ENCODE measurements around the gene PPP2R3C. TPM values are rescaled to one million over a fixed set of nuclear protein-coding genes. Genes with fewer than 3 reads are reported as not detected.
"Not testable (repeated sequence)": the region's sequence is repeated elsewhere in the genome, so short reads cannot be mapped to it uniquely, and the experiment has no call there.

PPP2R3C gene
- total RNA-seq, 1 experiment from 2014 or later: 19.6 TPM

DNA sequence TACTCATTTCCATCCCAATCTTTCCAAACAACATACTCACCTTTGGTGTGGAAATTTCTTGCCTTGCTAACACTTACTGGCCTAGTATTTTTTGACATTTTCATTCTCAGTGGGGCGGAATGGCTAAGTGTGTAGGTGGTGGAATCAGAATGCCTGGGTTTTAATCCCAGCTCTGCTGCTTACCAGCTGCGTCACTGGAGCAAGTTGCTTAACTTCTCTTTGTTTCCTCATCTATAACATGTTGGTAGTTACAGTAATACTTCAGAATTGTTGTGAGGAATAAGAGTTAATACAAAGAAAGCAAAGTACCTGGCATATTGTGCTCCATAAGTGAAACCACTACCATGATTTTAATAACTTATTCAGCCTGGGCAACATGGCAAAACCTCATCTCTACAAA is 78.7 kb downstream of the PPP2R3C start:
- intact Hi-C loops (cut with micrococcal nuclease; ENCODE audit: unreplicated experiment): no loop called here
- no TSS peak for BruUV-seq (replicated peaks)
- DNase-seq (ENCODE audit: low read depth, low spot score) (no peak), ATAC-seq (no peak)
- H3K27me3 ChIP-seq (ENCODE audit: control insufficient read depth, insufficient read depth, low read length): no peaks in the 10 kb centered on the region
- H3K9me3 ChIP-seq (ENCODE audit: control insufficient read depth, insufficient read depth, low read depth, low read length): no peaks in the 10 kb centered on the region
- no peak overlapping the region for H3K27ac ChIP-seq (ENCODE audit: low read length)
- no peak for TF ChIP-seq CTCF (IDR thresholded peaks at IDR 0.05)
- no peak for TF ChIP-seq POLR2AphosphoS5 (IDR thresholded peaks at IDR 0.05; ENCODE audit: low read depth, low read length)
- TF ChIP-seq SIN3A (IDR thresholded peaks at IDR 0.05; ENCODE audit: borderline replicate concordance, insufficient read depth, low read depth, low read length): no peak
- TF ChIP-seq, protein P1, sequence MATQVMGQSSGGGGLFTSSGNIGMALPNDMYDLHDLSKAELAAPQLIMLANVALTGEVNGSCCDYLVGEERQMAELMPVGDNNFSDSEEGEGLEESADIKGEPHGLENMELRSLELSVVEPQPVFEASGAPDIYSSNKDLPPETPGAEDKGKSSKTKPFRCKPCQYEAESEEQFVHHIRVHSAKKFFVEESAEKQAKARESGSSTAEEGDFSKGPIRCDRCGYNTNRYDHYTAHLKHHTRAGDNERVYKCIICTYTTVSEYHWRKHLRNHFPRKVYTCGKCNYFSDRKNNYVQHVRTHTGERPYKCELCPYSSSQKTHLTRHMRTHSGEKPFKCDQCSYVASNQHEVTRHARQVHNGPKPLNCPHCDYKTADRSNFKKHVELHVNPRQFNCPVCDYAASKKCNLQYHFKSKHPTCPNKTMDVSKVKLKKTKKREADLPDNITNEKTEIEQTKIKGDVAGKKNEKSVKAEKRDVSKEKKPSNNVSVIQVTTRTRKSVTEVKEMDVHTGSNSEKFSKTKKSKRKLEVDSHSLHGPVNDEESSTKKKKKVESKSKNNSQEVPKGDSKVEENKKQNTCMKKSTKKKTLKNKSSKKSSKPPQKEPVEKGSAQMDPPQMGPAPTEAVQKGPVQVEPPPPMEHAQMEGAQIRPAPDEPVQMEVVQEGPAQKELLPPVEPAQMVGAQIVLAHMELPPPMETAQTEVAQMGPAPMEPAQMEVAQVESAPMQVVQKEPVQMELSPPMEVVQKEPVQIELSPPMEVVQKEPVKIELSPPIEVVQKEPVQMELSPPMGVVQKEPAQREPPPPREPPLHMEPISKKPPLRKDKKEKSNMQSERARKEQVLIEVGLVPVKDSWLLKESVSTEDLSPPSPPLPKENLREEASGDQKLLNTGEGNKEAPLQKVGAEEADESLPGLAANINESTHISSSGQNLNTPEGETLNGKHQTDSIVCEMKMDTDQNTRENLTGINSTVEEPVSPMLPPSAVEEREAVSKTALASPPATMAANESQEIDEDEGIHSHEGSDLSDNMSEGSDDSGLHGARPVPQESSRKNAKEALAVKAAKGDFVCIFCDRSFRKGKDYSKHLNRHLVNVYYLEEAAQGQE (IDR thresholded peaks at IDR 0.05; ENCODE audit: insufficient read depth in 1 of 2, low read depth in 2 of 2, low read length in 1 of 2): no peak
- no peak for TF ChIP-seq TCF7L2 (IDR thresholded peaks at IDR 0.05; ENCODE audit: low read depth, low read length)
- CTCF ChIA-PET: no interaction called here
- in situ Hi-C loops (cut with HindIII; ENCODE audit: low pct_unique_long_range_greater_than_20kb, low sequenced_read_pairs): no loop called here
- no peaks in the 10 kb centered on the region; the same call in 1 of the 2 replicates for H3K36me3 ChIP-seq (ENCODE audit: control insufficient read depth, insufficient read depth, low read length)
- no peak overlapping the region for H3K4me3 ChIP-seq (ENCODE audit: low read depth in 2 of 2, low read length in 2 of 2)
- POLR2A ChIA-PET: no interaction called here
- no peaks in the 10 kb centered on the region; the same call in 1 of the 2 replicates for H3K4me1 ChIP-seq (ENCODE audit: control insufficient read depth, insufficient read depth, low read length)

- Histone ChIP-seq H3K27ac (ENCODE audit: low read length) (no peak overlapping the region), H3K27me3 (ENCODE audit: control insufficient read depth, insufficient read depth, low read length) (no peaks in the 10 kb centered on the region), H3K36me3 (ENCODE audit: control insufficient read depth, insufficient read depth, low read length) (no peaks in the 10 kb centered on the region; the same call in 1 of the 2 replicates), H3K9me3 (ENCODE audit: control insufficient read depth, insufficient read depth, low read depth, low read length) (no peaks in the 10 kb centered on the region), H3K4me1 (ENCODE audit: control insufficient read depth, insufficient read depth, low read length) (no peaks in the 10 kb centered on the region; the same call in 1 of the 2 replicates), H3K4me3 (ENCODE audit: low read depth in 2 of 2, low read length in 2 of 2) (no peak overlapping the region)
- DNase-seq (ENCODE audit: low read depth, low spot score): no peak
- POLR2A ChIA-PET: interaction anchor here (0.7 kb wide), 1 partner anchor 170 kb away, joined by 3 read pairs; no protein-coding TSS in a partner anchor
- no peak for ATAC-seq
- BruUV-seq (replicated peaks): no TSS peak
- in situ Hi-C loops (cut with HindIII; ENCODE audit: low pct_unique_long_range_greater_than_20kb, low sequenced_read_pairs) (no loop called here), intact Hi-C loops (cut with micrococcal nuclease; ENCODE audit: unreplicated experiment) (no loop called here)
- TF ChIP-seq, protein P1 (IDR thresholded peaks at IDR 0.05; ENCODE audit: insufficient read depth in 1 of 2, low read depth in 2 of 2, low read length in 1 of 2): no peak
- no peak for TF ChIP-seq TCF7L2 (IDR thresholded peaks at IDR 0.05; ENCODE audit: low read depth, low read length)
- TF ChIP-seq POLR2AphosphoS5 (IDR thresholded peaks at IDR 0.05; ENCODE audit: low read depth, low read length): no peak
- no peak for TF ChIP-seq CTCF (IDR thresholded peaks at IDR 0.05)
- TF ChIP-seq SIN3A (IDR thresholded peaks at IDR 0.05; ENCODE audit: borderline replicate concordance, insufficient read depth, low read depth, low read length): no peak
- CTCF ChIA-PET: no interaction called here
Measured at GRCh38 chr14:35042632-35043031, 79.2 kb downstream of the PPP2R3C start.

DNA sequence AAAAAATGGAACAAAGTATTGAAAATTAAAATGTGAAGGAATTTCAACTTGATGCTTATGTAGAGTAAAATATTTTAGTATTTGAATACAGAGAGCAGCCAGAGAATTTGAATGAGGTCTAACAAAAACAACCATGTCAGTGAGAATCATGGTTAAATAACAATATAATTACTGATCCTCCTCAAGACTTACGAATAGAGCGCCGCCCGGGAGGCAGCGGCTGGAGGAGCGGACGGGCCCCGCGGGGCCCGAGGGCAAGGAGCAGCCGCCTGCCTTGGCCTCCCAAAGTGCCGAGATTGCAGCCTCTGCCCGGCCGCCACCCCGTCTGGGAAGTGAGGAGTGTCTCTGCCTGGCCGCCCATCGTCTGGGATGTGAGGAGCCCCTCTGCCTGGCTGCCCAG is 83.5 kb downstream of the PPP2R3C start:
- CTCF ChIA-PET; H3K27me3 ChIP-seq (ENCODE audit: control insufficient read depth, insufficient read depth, low read length); ATAC-seq; DNase-seq (ENCODE audit: low read depth, low spot score); POLR2A ChIA-PET; H3K27ac ChIP-seq (ENCODE audit: low read length); intact Hi-C loops (cut with micrococcal nuclease; ENCODE audit: unreplicated experiment); H3K36me3 ChIP-seq (ENCODE audit: control insufficient read depth, insufficient read depth, low read length); BruUV-seq (replicated peaks); in situ Hi-C loops (cut with HindIII; ENCODE audit: low pct_unique_long_range_greater_than_20kb, low sequenced_read_pairs); H3K4me3 ChIP-seq (ENCODE audit: low read depth in 2 of 2, low read length in 2 of 2); H3K4me1 ChIP-seq (ENCODE audit: control insufficient read depth, insufficient read depth, low read length); H3K9me3 ChIP-seq (ENCODE audit: control insufficient read depth, insufficient read depth, low read depth, low read length): not testable (repeated sequence)

Data from Panc1 (cell line).